Upper lobe of left lung (tissue), 4 donors: ENCODE measurements around the gene SVIL.

ENCODE experiments used
- POLR2A ChIP-seq, 4 donors: fragments of 450-650 bp; IDR thresholded peaks; one replicate each; pipeline ENCODE4 v1.5.1; 2016 to 2017; ENCODE audit warnings: antibody characterized with exemption in 4 of 4, mild to moderate bottlenecking in 2 of 4
- POLR2AphosphoS5 ChIP-seq, 2 donors: sonication (generic); formaldehyde crosslinking; IDR thresholded peaks; one replicate each; pipeline ENCODE4 v1.5.1; 2017; ENCODE audit warnings: antibody characterized with exemption in 2 of 2
- TF ChIP-seq, protein P1 (sequence below), 6 experiments: fragments of 450-650 bp in 4 of 6; fragments of 200-600 bp in 2 of 6; sonication (generic) in 2 of 6; IDR thresholded peaks; one replicate each; pipeline ENCODE4 v1.5.1; 2016 to 2019; ENCODE audit warnings: antibody characterized with exemption in 6 of 6

DNA sequence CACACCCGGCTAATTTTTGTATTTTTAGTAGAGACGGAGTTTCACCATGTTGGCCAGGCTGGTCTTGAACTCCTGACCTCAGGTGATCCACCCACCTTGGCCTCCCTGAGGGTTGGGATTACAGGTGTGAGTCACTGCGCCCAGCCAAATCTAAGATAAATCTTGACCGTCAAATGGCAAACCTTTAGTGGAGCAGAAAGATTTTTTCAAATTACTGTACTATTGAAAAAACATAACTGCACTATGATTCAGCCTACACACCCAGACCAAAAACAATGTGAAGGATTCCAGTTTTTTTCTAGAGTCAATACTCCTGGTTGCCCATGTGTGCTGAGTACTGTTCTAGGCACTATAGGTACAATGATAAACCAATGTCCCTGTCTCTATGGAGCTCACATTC, 33.9 kb upstream of the SVIL start:
- TF ChIP-seq, protein P1, sequence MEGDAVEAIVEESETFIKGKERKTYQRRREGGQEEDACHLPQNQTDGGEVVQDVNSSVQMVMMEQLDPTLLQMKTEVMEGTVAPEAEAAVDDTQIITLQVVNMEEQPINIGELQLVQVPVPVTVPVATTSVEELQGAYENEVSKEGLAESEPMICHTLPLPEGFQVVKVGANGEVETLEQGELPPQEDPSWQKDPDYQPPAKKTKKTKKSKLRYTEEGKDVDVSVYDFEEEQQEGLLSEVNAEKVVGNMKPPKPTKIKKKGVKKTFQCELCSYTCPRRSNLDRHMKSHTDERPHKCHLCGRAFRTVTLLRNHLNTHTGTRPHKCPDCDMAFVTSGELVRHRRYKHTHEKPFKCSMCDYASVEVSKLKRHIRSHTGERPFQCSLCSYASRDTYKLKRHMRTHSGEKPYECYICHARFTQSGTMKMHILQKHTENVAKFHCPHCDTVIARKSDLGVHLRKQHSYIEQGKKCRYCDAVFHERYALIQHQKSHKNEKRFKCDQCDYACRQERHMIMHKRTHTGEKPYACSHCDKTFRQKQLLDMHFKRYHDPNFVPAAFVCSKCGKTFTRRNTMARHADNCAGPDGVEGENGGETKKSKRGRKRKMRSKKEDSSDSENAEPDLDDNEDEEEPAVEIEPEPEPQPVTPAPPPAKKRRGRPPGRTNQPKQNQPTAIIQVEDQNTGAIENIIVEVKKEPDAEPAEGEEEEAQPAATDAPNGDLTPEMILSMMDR (IDR thresholded peaks at IDR 0.05), result no peak
- TF ChIP-seq POLR2AphosphoS5 (IDR thresholded peaks at IDR 0.05) (no peak), POLR2A (IDR thresholded peaks at IDR 0.05) (no peak)
